A549 (cell line): ENCODE results near the gene KCTD5.

Experiments used
- CHD2 ChIP-seq: fragments of 150-350 bp; IDR thresholded peaks from 2 replicates; pipeline ENCODE4 v1.6.1; 2014; ENCODE audit warnings: low read length; ENCODE audit not compliant: partially characterized antibody
- EP300 ChIP-seq, 2 experiments: fragments of >200 bp; sonication (Bioruptor Twin); formaldehyde crosslinking; IDR thresholded peaks; 2 replicates in 1 of 2; 3 replicates in 1 of 2; pipeline ENCODE4 v1.6.1; 2016 to 2017
- HOXA7 ChIP-seq: fragments of 250-450 bp; sonication (Bioruptor Pico); IDR thresholded peaks from 2 replicates; pipeline ENCODE4 v1.5.0; 2020; ENCODE audit warnings: mild to moderate bottlenecking, moderate library complexity
- KDM1A ChIP-seq: fragments of 200-600 bp; sonication (generic); IDR thresholded peaks from 2 replicates; pipeline ENCODE4 v1.6.1; 2016; ENCODE audit warnings: low read depth, mild to moderate bottlenecking
- MYC ChIP-seq: IDR thresholded peaks from 2 replicates; pipeline ENCODE4 v1.6.1; 2012; ENCODE audit warnings: mild to moderate bottlenecking, inconsistent platforms, low read length, improper control_type of control experiment, borderline replicate concordance
- POLR2A ChIP-seq: IDR thresholded peaks from 2 replicates; pipeline ENCODE4 v1.6.1; 2012; ENCODE audit warnings: mild to moderate bottlenecking, low read length
- POLR2AphosphoS2 ChIP-seq: conservative IDR thresholded peaks from 2 replicates; pipeline ENCODE4 v1.6.1; 2012; ENCODE audit warnings: low read length, improper control_type of control experiment, inconsistent platforms
- ZFP36 ChIP-seq: fragments of 450-650 bp; IDR thresholded peaks from 2 replicates; pipeline ENCODE4 v1.6.1; 2014; ENCODE audit warnings: borderline replicate concordance; ENCODE audit not compliant: partially characterized antibody
- TF ChIP-seq, protein P1 (sequence below): IDR thresholded peaks from 2 replicates; pipeline ENCODE4 v1.6.1; 2012
- TF ChIP-seq, protein P2 (sequence below): fragments of >200 bp; sonication (Bioruptor Twin); formaldehyde crosslinking; IDR thresholded peaks from 3 replicates; pipeline ENCODE4 v1.5.1; 2016
- TF ChIP-seq, protein P3 (sequence below): IDR thresholded peaks from 2 replicates; pipeline ENCODE4 v1.6.1; 2012; ENCODE audit warnings: low read depth, borderline replicate concordance
- TF ChIP-seq, protein P4 (sequence below): fragments of 450-650 bp; IDR thresholded peaks from 2 replicates; pipeline ENCODE4 v1.6.1; 2014; ENCODE audit warnings: antibody characterized with exemption

DNA sequence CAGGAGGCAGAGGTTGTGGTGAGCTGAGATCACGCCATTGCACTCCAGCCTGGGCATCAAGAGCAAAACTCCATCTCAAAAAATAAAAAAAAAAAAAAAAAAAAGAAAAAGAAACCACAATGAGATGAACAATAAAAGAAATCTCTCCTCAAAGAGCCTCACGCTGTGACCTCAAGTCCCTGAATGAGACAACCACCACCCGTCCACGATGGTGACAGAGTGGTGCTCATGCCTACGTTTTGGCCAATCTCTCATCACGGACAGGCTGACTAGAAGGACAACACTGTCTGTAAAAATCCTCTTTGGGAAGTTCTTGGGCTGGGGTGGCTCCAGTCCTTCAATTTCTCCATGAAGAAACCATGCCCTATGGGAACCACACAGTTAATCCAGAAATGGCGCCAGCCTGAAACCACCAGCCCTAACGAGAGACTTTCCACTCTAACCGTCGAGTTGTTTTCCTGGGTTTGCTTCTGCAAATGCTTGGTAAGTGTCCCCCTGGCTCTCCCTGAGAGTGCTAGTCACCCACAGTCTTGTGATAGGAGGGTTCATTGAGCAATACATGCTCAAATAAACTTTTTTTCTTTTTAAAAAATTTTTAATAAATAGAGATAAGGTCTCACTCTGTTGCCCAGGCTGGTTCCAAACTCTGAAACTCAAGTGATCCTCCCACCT, 52.7 kb downstream of the KCTD5 start:
- TF ChIP-seq POLR2A (no peak), CHD2 (no peak), MYC (no peak), ZFP36 (no peak), KDM1A (no peak), HOXA7 (CRISPR knock-in tag) (no peak), EP300 (IDR thresholded peaks at IDR 0.05) (no peak), POLR2AphosphoS2 (no peak)
- TF ChIP-seq, protein P1, sequence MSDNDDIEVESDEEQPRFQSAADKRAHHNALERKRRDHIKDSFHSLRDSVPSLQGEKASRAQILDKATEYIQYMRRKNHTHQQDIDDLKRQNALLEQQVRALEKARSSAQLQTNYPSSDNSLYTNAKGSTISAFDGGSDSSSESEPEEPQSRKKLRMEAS, result no peak
- TF ChIP-seq, protein P2, sequence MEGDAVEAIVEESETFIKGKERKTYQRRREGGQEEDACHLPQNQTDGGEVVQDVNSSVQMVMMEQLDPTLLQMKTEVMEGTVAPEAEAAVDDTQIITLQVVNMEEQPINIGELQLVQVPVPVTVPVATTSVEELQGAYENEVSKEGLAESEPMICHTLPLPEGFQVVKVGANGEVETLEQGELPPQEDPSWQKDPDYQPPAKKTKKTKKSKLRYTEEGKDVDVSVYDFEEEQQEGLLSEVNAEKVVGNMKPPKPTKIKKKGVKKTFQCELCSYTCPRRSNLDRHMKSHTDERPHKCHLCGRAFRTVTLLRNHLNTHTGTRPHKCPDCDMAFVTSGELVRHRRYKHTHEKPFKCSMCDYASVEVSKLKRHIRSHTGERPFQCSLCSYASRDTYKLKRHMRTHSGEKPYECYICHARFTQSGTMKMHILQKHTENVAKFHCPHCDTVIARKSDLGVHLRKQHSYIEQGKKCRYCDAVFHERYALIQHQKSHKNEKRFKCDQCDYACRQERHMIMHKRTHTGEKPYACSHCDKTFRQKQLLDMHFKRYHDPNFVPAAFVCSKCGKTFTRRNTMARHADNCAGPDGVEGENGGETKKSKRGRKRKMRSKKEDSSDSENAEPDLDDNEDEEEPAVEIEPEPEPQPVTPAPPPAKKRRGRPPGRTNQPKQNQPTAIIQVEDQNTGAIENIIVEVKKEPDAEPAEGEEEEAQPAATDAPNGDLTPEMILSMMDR, result no peak
- TF ChIP-seq, protein P3, sequence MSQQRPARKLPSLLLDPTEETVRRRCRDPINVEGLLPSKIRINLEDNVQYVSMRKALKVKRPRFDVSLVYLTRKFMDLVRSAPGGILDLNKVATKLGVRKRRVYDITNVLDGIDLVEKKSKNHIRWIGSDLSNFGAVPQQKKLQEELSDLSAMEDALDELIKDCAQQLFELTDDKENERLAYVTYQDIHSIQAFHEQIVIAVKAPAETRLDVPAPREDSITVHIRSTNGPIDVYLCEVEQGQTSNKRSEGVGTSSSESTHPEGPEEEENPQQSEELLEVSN, result no peak
- TF ChIP-seq, protein P4, sequence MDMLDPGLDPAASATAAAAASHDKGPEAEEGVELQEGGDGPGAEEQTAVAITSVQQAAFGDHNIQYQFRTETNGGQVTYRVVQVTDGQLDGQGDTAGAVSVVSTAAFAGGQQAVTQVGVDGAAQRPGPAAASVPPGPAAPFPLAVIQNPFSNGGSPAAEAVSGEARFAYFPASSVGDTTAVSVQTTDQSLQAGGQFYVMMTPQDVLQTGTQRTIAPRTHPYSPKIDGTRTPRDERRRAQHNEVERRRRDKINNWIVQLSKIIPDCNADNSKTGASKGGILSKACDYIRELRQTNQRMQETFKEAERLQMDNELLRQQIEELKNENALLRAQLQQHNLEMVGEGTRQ, result no peak
